ENCODE results near the gene HCN2. TPM values are rescaled to one million over a fixed set of nuclear protein-coding genes. Genes with fewer than 3 reads are reported as not detected.

The HCN2 gene
- total RNA-seq, 1 donor from 2014 or later: 0.25 TPM

GRCh38 chr19:610801-611480 lies 21.3 kb downstream of the HCN2 start:
- no peak for TF ChIP-seq CTCF (IDR thresholded peaks at IDR 0.05)
- no peak for TF ChIP-seq POLR2A (IDR thresholded peaks at IDR 0.05)
- TF ChIP-seq POLR2AphosphoS5 (IDR thresholded peaks at IDR 0.05; ENCODE audit: insufficient read depth in 1 of 2, low read depth in 1 of 2): no peak
- H3K36me3 ChIP-seq: no peaks in the 10 kb centered on the region
- H3K4me1 ChIP-seq: peaks cover 17% of the 10 kb centered on the region
- no peaks in the 10 kb centered on the region for H3K9me3 ChIP-seq
- intact Hi-C loops (cut with DNase I): no loop called here
- H3K27ac ChIP-seq: no peak overlapping the region
- H3K27me3 ChIP-seq: no peaks in the 10 kb centered on the region
- DNase-seq (ENCODE audit: extremely low spot score in 2 of 2): no peak
- peak overlapping the region; percentile 26 to 43 for H3K4me3 ChIP-seq

- intact Hi-C loops (cut with DNase I): no loop called here
- no peak overlapping the region for H3K27ac ChIP-seq
Measured at GRCh38 chr19:611481-611868, 21.8 kb downstream of the HCN2 start.

GRCh38 chr19:612941-613340 lies 23.3 kb downstream of the HCN2 start:
- Histone ChIP-seq H3K9me3 (no peaks in the 10 kb centered on the region), H3K4me1 (peaks cover 17% of the 10 kb centered on the region), H3K27me3 (no peaks in the 10 kb centered on the region), H3K4me3 (no peak overlapping the region), H3K36me3 (peaks cover 0 to 7% of the 10 kb centered on the region in 2 donors), H3K27ac (no peak overlapping the region)
- TF ChIP-seq POLR2A (IDR thresholded peaks at IDR 0.05): no peak
- no peak for TF ChIP-seq CTCF (IDR thresholded peaks at IDR 0.05)
- TF ChIP-seq POLR2AphosphoS5 (IDR thresholded peaks at IDR 0.05; ENCODE audit: insufficient read depth in 1 of 2, low read depth in 1 of 2): no peak
- DNase-seq (ENCODE audit: extremely low spot score in 2 of 2): no peak
- intact Hi-C loops (cut with DNase I): no loop called here

More at GRCh38 chr19:611481-611868, 21.8 kb downstream of the HCN2 start:
- Histone ChIP-seq H3K9me3 (no peaks in the 10 kb centered on the region), H3K27me3 (no peaks in the 10 kb centered on the region), H3K4me1 (peaks cover 17% of the 10 kb centered on the region), H3K36me3 (no peaks in the 10 kb centered on the region), H3K4me3 (peak overlapping the region in 1 of 2 donors; percentile 43)
- DNase-seq (ENCODE audit: extremely low spot score in 2 of 2): no peak
- TF ChIP-seq CTCF (IDR thresholded peaks at IDR 0.05) (no peak), POLR2A (IDR thresholded peaks at IDR 0.05) (no peak), POLR2AphosphoS5 (IDR thresholded peaks at IDR 0.05; ENCODE audit: insufficient read depth in 1 of 2, low read depth in 1 of 2) (no peak)

GRCh38 chr19:613732-614567 lies 24.3 kb downstream of the HCN2 start:
- Histone ChIP-seq H3K4me1 (peaks cover 17% of the 10 kb centered on the region), H3K9me3 (no peaks in the 10 kb centered on the region), H3K4me3 (no peak overlapping the region), H3K27ac (no peak overlapping the region), H3K36me3 (peaks cover 0 to 17% of the 10 kb centered on the region in 2 donors), H3K27me3 (no peaks in the 10 kb centered on the region)
- intact Hi-C loops (cut with DNase I): no loop called here
- no peak for DNase-seq (ENCODE audit: extremely low spot score in 2 of 2)
- TF ChIP-seq CTCF (IDR thresholded peaks at IDR 0.05): no peak
- TF ChIP-seq POLR2AphosphoS5 (IDR thresholded peaks at IDR 0.05; ENCODE audit: insufficient read depth in 1 of 2, low read depth in 1 of 2): no peak
- TF ChIP-seq POLR2A (IDR thresholded peaks at IDR 0.05): no peak

Data from vagina (tissue), 2 donors.